B cell (primary cell): ENCODE measurements around the gene L3MBTL3. TPM values are rescaled to one million over a fixed set of nuclear protein-coding genes. Genes with fewer than 3 reads are reported as not detected.

ENCODE experiments used
- ATAC-seq: fragments of 200-7000 bp; cut with Tn5 transposase; one replicate; pipeline ENCODE4 v1.10.0; 2021; ENCODE audit warnings: low read depth, mild to moderate bottlenecking, moderate number of reproducible peaks, moderate library complexity
- CTCF ChIA-PET: fragments of 350-600 bp; sonication (Branson Sonifier 250); formaldehyde crosslinking; loops from one replicate; lab custom pipeline; 2021; ENCODE audit warnings: antibody characterized with exemption, inconsistent platforms; lab: Charles Lee
- POLR2A ChIA-PET: fragments of 350-600 bp; sonication (Branson Sonifier 250); formaldehyde crosslinking; loops from one replicate; lab custom pipeline; 2021; ENCODE audit warnings: antibody characterized with exemption; lab: Charles Lee
- DNase-seq: peaks from one replicate; pipeline ENCODE4 v3.0.0; 2013
- H2AFZ ChIP-seq: 2 replicates; pipeline ENCODE4 v1.6.1; 2012; ENCODE audit warnings: mild to moderate bottlenecking, low read depth, low read length; ENCODE audit not compliant: insufficient read depth, poor library complexity, severe bottlenecking
- H3K27ac ChIP-seq, 2 donors: 1 replicate in 1 of 2; 2 replicates in 1 of 2; pipeline ENCODE4 v1.5.1; 2012 to 2013; ENCODE audit warnings: low read length in 2 of 2, mild to moderate bottlenecking in 2 of 2, moderate library complexity in 1 of 2
- H3K27me3 ChIP-seq, 4 experiments: fragments of 200-600 bp in 1 of 4; sonication (generic) in 1 of 4; replicated peaks in 1 of 4; 1 replicate in 2 of 4; 2 replicates in 2 of 4; pipeline versions ENCODE4 v1.6.1 to v1.7.0; 2013 to 2016; ENCODE audit warnings: low read length in 3 of 4, mild to moderate bottlenecking in 2 of 4, mixed read lengths in 1 of 4, moderate library complexity in 1 of 4; ENCODE audit not compliant: insufficient read depth in 4 of 4, control insufficient read depth in 3 of 4; ENCODE audit errors: control extremely low read depth in 1 of 4
- H3K36me3 ChIP-seq, 2 experiments: replicated peaks in 1 of 2; 1 replicate in 1 of 2; 2 replicates in 1 of 2; pipeline versions ENCODE4 v1.6.1 to v1.7.1; 2013; ENCODE audit warnings: low read length in 1 of 2; ENCODE audit not compliant: insufficient read depth in 2 of 2, control insufficient read depth in 1 of 2; ENCODE audit errors: control extremely low read depth in 1 of 2, extremely low read depth in 1 of 2
- H3K4me1 ChIP-seq, 2 donors: fragments of 200-600 bp in 1 of 2; sonication (generic) in 1 of 2; 1 replicate in 1 of 2; 2 replicates in 1 of 2; pipeline versions ENCODE4 v1.5.1 to v1.6.1; 2013 to 2017; ENCODE audit warnings: low read length in 2 of 2; ENCODE audit not compliant: control insufficient read depth in 2 of 2, insufficient read depth in 2 of 2
- H3K4me2 ChIP-seq: replicated peaks from 2 replicates; pipeline ENCODE3; 2012; ENCODE audit warnings: mild to moderate bottlenecking, low read depth, low read length; ENCODE audit not compliant: poor library complexity, severe bottlenecking
- H3K4me3 ChIP-seq, 5 experiments: fragments of 200-600 bp in 1 of 5; sonication (generic) in 1 of 5; 1 replicate in 3 of 5; 2 replicates in 2 of 5; pipeline versions ENCODE4 v1.5.1 to v1.7.0; 2011 to 2016; ENCODE audit warnings: low read length in 4 of 5, mild to moderate bottlenecking in 4 of 5, low read depth in 2 of 5, control low read depth in 1 of 5, moderate library complexity in 1 of 5; ENCODE audit not compliant: insufficient read depth in 1 of 5; ENCODE audit errors: control extremely low read depth in 1 of 5, extremely low read depth in 1 of 5
- H3K79me2 ChIP-seq: fragments of 200-600 bp; sonication (generic); one replicate; pipeline ENCODE4 v1.6.0; 2016; ENCODE audit warnings: low read length; ENCODE audit not compliant: control insufficient read depth, insufficient read depth
- H3K9ac ChIP-seq: fragments of 200-600 bp; sonication (generic); 2 replicates; pipeline ENCODE4 v1.6.1; 2017; ENCODE audit warnings: mild to moderate bottlenecking, low read length, moderate library complexity
- H3K9me3 ChIP-seq, 3 donors: one replicate each; pipeline versions ENCODE4 v1.6.1 to v1.7.1; 2013; ENCODE audit warnings: low read length in 2 of 3; ENCODE audit not compliant: control insufficient read depth in 2 of 3, insufficient read depth in 1 of 3; ENCODE audit errors: control extremely low read depth in 1 of 3
- H4K20me1 ChIP-seq: 2 replicates; pipeline ENCODE4 v1.6.0; 2012; ENCODE audit warnings: mild to moderate bottlenecking, low read length; ENCODE audit not compliant: insufficient read depth, control insufficient read depth, poor library complexity, severe bottlenecking
- H3K27ac Mint-ChIP-seq: one replicate; pipeline ENCODE4 v1.8.0; 2021; ENCODE audit warnings: mixed read lengths
- H3K27me3 Mint-ChIP-seq: one replicate; pipeline ENCODE4 v1.8.0; 2021; ENCODE audit warnings: mixed read lengths
- H3K4me1 Mint-ChIP-seq: one replicate; pipeline ENCODE4 v1.8.0; 2021; ENCODE audit warnings: mixed read lengths
- H3K4me3 Mint-ChIP-seq: one replicate; pipeline ENCODE4 v1.8.0; 2021; ENCODE audit warnings: mixed read lengths
- H3K9me3 Mint-ChIP-seq: one replicate; pipeline ENCODE4 v1.8.0; 2022; ENCODE audit warnings: mixed read lengths; ENCODE audit not compliant: insufficient read depth
- CTCF ChIP-seq: fragments of 200-600 bp; IDR thresholded peaks from one replicate; pipeline ENCODE4 v1.8.0; 2022; ENCODE audit warnings: antibody characterized with exemption, mild to moderate bottlenecking
- EZH2 ChIP-seq: IDR thresholded peaks from 2 replicates; pipeline ENCODE4 v1.6.1; 2012; ENCODE audit warnings: borderline replicate concordance, low read depth, mild to moderate bottlenecking, moderate library complexity, low read length; ENCODE audit not compliant: insufficient read depth, poor library complexity, severe bottlenecking
- WGBS: methylation state at CpG from one replicate; pipeline ENCODE4 v1.1.5; 2013; ENCODE audit warnings: missing lambda C conversion rate; ENCODE audit not compliant: insufficient coverage; 5-methylcytosine and 5-hydroxymethylcytosine counted together
- intact Hi-C: fragments of 100-400 bp; cut with micrococcal nuclease; formaldehyde crosslinking; loops from one replicate; pipeline ENCODE4 v1.10.0; 2022
- polyA plus RNA-seq: library from polyadenylated mRNA; depleted of rRNA; stranded (reverse); fragments of >200 nt; gene quantifications from 2 replicates; pipeline ENCODE4 v1.2.3, GENCODE V29; 2012
- total RNA-seq, 2 donors: library from RNA; stranded (reverse); fragments of 120-200 nt in 1 of 2; gene quantifications; 1 replicate in 1 of 2; 2 replicates in 1 of 2; pipeline versions ENCODE4 v1.2.3 to v1.2.4, GENCODE V29; 2013 to 2022

L3MBTL3 gene
- total and polyA plus RNA-seq, 2 donors (not counting 1 experiment from before 2014, with no cell fraction given) = 28.0 to 46.4 TPM

GRCh38 chr6:130012728-130013127 lies 5.7 kb upstream of the L3MBTL3 start:
- Mint-ChIP-seq H3K27ac (no peak overlapping the region), H3K4me3 (no peak overlapping the region), H3K9me3 (no peaks in the 10 kb centered on the region), H3K4me1 (peaks cover 4% of the 10 kb centered on the region), H3K27me3 (no peaks in the 10 kb centered on the region)
- Histone ChIP-seq H3K9ac (no peak overlapping the region), H3K36me3 (no peaks in the 10 kb centered on the region), H3K4me1 (peaks cover 1 to 2% of the 10 kb centered on the region in 2 donors), H3K27me3 (no peaks in the 10 kb centered on the region), H3K4me3 (no peak overlapping the region), H3K9me3 (no peaks in the 10 kb centered on the region), H3K79me2 (no peaks in the 10 kb centered on the region), H3K4me2 (no peak overlapping the region), H4K20me1 (no peaks in the 10 kb centered on the region), H3K27ac (no peak overlapping the region), H2AFZ (no peak overlapping the region)
- intact Hi-C loops = no loop called here
- POLR2A ChIA-PET = no interaction called here
- TF ChIP-seq CTCF (no peak), EZH2 (no peak)
- CTCF ChIA-PET = no interaction called here
- no peak for ATAC-seq
- WGBS = no CpG with 5 or more reads among the region's 4 CpGs
- no peak for DNase-seq

- H3K79me2 ChIP-seq = peaks cover 27% of the 10 kb centered on the region
- CTCF ChIA-PET = interaction anchor here (1.1 to 6.1 kb wide), 3 partner anchors 81 to 421 kb away, joined by 3 to 25 read pairs (median 5); no protein-coding TSS in a partner anchor
- Mint-ChIP-seq H3K27me3 (no peaks in the 10 kb centered on the region), H3K9me3 (no peaks in the 10 kb centered on the region), H3K4me3 (peak overlapping the region; percentile 92), H3K4me1 (peaks cover 23% of the 10 kb centered on the region), H3K27ac (peak overlapping the region; percentile 99)
- peak overlapping the region; percentile 84 for H3K4me2 ChIP-seq
- H3K9ac ChIP-seq = peak overlapping the region; percentile 97
- H3K36me3 ChIP-seq = peaks cover 0 to 5% of the 10 kb centered on the region in 2 experiments
- TF ChIP-seq EZH2 (no peak), CTCF (no peak)
- ATAC-seq = peak; percentile 50
- H3K27me3 ChIP-seq = no peaks in the 10 kb centered on the region
- H4K20me1 ChIP-seq = peaks cover 11% of the 10 kb centered on the region
- no peaks in the 10 kb centered on the region for H3K9me3 ChIP-seq
- H3K4me1 ChIP-seq = peaks cover 10% of the 10 kb centered on the region in 2 donors
- POLR2A ChIA-PET = no interaction called here
- DNase-seq = peak; percentile 84
- H2AFZ ChIP-seq = peak overlapping the region; percentile 88
- 0% methylated on average over 52 of the region's 54 CpGs for WGBS
- H3K27ac ChIP-seq = peak overlapping the region; percentile 86 to 88
- peak overlapping the region; percentile 82 to 99 (median 98) for H3K4me3 ChIP-seq
- intact Hi-C loops = loop anchor here (1.0 kb wide), 2 partner anchors 9 to 244 kb away; no protein-coding TSS in a partner anchor
Observed at GRCh38 chr6:130018744-130019325, 454 bp downstream of the L3MBTL3 start.
